Naive thymus-derived CD4-positive, alpha-beta T cell (primary cell): ENCODE results near the gene MALL. TPM values are rescaled to one million over a fixed set of nuclear protein-coding genes. Genes with fewer than 3 reads are reported as not detected.
"Not testable (repeated sequence)": the region's sequence is repeated elsewhere in the genome, so short reads cannot be mapped to it uniquely, and the experiment has no call there.

Experiments used
- ATAC-seq: fragments of 150-1000 bp; cut with Tn5 transposase; 2 replicates; pipeline ENCODE4 v1.10.0; 2021; ENCODE audit warnings: mild to moderate bottlenecking, moderate library complexity
- CTCF ChIA-PET: fragments of 350-600 bp; sonication (Branson Sonifier 250); formaldehyde crosslinking; loops from one replicate; lab custom pipeline; 2021; ENCODE audit warnings: antibody characterized with exemption; lab: Charles Lee
- POLR2A ChIA-PET: fragments of 350-600 bp; sonication (Branson Sonifier 250); formaldehyde crosslinking; loops from one replicate; lab custom pipeline; 2021; ENCODE audit warnings: antibody characterized with exemption, inconsistent platforms; lab: Charles Lee
- DNase-seq, 9 donors: peaks; one replicate each; pipeline versions ENCODE4 v3.0.0 to v3.0.0-alpha.2; 2020 to 2022; ENCODE audit warnings: mixed read lengths in 1 of 9
- H3K27ac ChIP-seq: one replicate; pipeline ENCODE4 v1.7.0; 2013; ENCODE audit warnings: mild to moderate bottlenecking, low read depth, low read length, moderate library complexity
- H3K27me3 ChIP-seq, 2 donors: one replicate each; pipeline ENCODE4 v1.7.0; 2013; ENCODE audit warnings: low read length in 2 of 2, mild to moderate bottlenecking in 2 of 2, moderate library complexity in 2 of 2; ENCODE audit not compliant: control insufficient read depth in 2 of 2, insufficient read depth in 2 of 2
- H3K36me3 ChIP-seq, 3 experiments: 1 replicate in 2 of 3; 2 replicates in 1 of 3; pipeline ENCODE4 v1.7.0; 2013; ENCODE audit warnings: low read length in 3 of 3, mild to moderate bottlenecking in 3 of 3, moderate library complexity in 1 of 3; ENCODE audit not compliant: insufficient read depth in 3 of 3, control insufficient read depth in 2 of 3
- H3K4me1 ChIP-seq, 2 donors: one replicate each; pipeline ENCODE4 v1.7.0; 2013; ENCODE audit warnings: low read length in 2 of 2, mild to moderate bottlenecking in 2 of 2, moderate library complexity in 1 of 2; ENCODE audit not compliant: control insufficient read depth in 2 of 2, insufficient read depth in 2 of 2
- H3K4me3 ChIP-seq: 2 replicates; pipeline ENCODE4 v1.7.0; 2013; ENCODE audit warnings: mild to moderate bottlenecking, low read length
- H3K9me3 ChIP-seq, 3 experiments: 1 replicate in 2 of 3; 2 replicates in 1 of 3; pipeline ENCODE4 v1.7.0; 2013; ENCODE audit warnings: low read length in 3 of 3; ENCODE audit not compliant: control insufficient read depth in 2 of 3
- H3K27ac Mint-ChIP-seq, 9 donors: one replicate each; pipeline ENCODE4 v1.8.0; 2020 to 2022; ENCODE audit warnings: mixed read lengths in 9 of 9, mild to moderate bottlenecking in 8 of 9, moderate library complexity in 5 of 9, inconsistent platforms in 2 of 9
- H3K27me3 Mint-ChIP-seq, 5 donors: one replicate each; pipeline ENCODE4 v1.8.0; 2021 to 2022; ENCODE audit warnings: mixed read lengths in 5 of 5, mild to moderate bottlenecking in 1 of 5
- H3K36me3 Mint-ChIP-seq, 5 donors: one replicate each; pipeline ENCODE4 v1.8.0; 2020 to 2022; ENCODE audit warnings: mixed read lengths in 5 of 5, mild to moderate bottlenecking in 3 of 5, inconsistent platforms in 1 of 5
- H3K4me1 Mint-ChIP-seq, 7 donors: one replicate each; pipeline ENCODE4 v1.8.0; 2020 to 2022; ENCODE audit warnings: mixed read lengths in 7 of 7, mild to moderate bottlenecking in 3 of 7, inconsistent platforms in 1 of 7
- H3K4me3 Mint-ChIP-seq, 10 donors: one replicate each; pipeline ENCODE4 v1.8.0; 2020 to 2022; ENCODE audit warnings: mild to moderate bottlenecking in 10 of 10, mixed read lengths in 10 of 10, moderate library complexity in 6 of 10, inconsistent platforms in 2 of 10
- H3K9me3 Mint-ChIP-seq, 11 donors: one replicate each; pipeline ENCODE4 v1.8.0; 2020 to 2022; ENCODE audit warnings: mixed read lengths in 11 of 11, mild to moderate bottlenecking in 4 of 11, inconsistent platforms in 1 of 11, moderate library complexity in 1 of 11
- intact Hi-C, 2 donors: fragments of 100-400 bp; cut with micrococcal nuclease; formaldehyde crosslinking; loops; one replicate each; pipeline ENCODE4 v1.15.1; 2023
- polyA plus RNA-seq, 2 donors: library from polyadenylated mRNA; unstranded; fragments of 300-500 nt; fragmentation: Illumina TruSeq; gene quantifications; one replicate each; pipeline ENCODE4 v1.2.3, GENCODE V29; 2021
- total RNA-seq, 6 experiments: library from RNA in 5 of 6; stranded (reverse) in 5 of 6; gene quantifications; 1 replicate in 5 of 6; 2 replicates in 1 of 6; pipeline ENCODE4 v1.2.3 and lab custom pipeline; 2021 to 2026

MALL gene
- total and polyA plus RNA-seq, 7 experiments from 2014 or later: 0.46 TPM; not detected in 6

GRCh38 chr2:110060550-110060949 is 55.1 kb downstream of the MALL start:
- H3K9me3 ChIP-seq, H3K27ac ChIP-seq, ATAC-seq, H3K27ac Mint-ChIP-seq, POLR2A ChIA-PET, CTCF ChIA-PET, H3K36me3 Mint-ChIP-seq, H3K4me1 Mint-ChIP-seq, H3K9me3 Mint-ChIP-seq, H3K4me1 ChIP-seq, H3K36me3 ChIP-seq, DNase-seq, H3K4me3 Mint-ChIP-seq, intact Hi-C loops, H3K27me3 ChIP-seq, H3K4me3 ChIP-seq, H3K27me3 Mint-ChIP-seq: not testable (repeated sequence)

DNA sequence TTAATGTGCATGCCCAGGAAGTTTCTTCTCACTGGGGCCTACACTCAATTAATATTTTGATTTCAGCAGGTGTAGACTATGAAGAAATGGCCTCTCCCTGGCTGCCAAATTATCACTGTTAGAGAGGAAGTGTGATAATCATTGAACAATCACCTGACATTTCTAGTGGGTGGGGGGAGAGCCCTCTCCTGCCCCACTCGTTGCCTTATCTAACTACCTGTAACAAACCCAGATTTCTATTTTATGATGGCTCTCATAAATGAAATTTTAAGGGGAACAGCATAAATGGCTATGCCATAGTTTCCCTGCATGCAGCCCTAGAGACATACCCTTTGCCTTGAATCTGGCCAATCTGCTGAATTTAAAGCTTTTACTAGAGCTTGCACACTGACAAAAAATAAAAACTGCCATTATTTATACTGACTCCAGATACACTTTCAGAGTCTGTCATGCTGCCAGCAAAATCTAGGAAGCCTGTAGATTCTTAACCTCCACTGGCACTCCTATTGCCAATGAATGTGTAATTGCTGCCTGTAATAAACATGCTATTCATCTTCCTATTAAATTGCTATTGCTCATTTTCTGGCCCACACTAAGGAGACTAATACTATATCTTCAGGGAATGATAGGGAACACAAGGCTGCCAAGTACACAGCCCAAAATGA is 55.8 kb downstream of the MALL start:
- H3K36me3 ChIP-seq, DNase-seq, H3K4me1 ChIP-seq, H3K27ac Mint-ChIP-seq, H3K4me3 ChIP-seq, ATAC-seq, H3K27ac ChIP-seq, H3K4me3 Mint-ChIP-seq, CTCF ChIA-PET, H3K9me3 Mint-ChIP-seq, H3K4me1 Mint-ChIP-seq, H3K27me3 ChIP-seq, H3K27me3 Mint-ChIP-seq, intact Hi-C loops, H3K9me3 ChIP-seq, POLR2A ChIA-PET, H3K36me3 Mint-ChIP-seq: not testable (repeated sequence)

DNA sequence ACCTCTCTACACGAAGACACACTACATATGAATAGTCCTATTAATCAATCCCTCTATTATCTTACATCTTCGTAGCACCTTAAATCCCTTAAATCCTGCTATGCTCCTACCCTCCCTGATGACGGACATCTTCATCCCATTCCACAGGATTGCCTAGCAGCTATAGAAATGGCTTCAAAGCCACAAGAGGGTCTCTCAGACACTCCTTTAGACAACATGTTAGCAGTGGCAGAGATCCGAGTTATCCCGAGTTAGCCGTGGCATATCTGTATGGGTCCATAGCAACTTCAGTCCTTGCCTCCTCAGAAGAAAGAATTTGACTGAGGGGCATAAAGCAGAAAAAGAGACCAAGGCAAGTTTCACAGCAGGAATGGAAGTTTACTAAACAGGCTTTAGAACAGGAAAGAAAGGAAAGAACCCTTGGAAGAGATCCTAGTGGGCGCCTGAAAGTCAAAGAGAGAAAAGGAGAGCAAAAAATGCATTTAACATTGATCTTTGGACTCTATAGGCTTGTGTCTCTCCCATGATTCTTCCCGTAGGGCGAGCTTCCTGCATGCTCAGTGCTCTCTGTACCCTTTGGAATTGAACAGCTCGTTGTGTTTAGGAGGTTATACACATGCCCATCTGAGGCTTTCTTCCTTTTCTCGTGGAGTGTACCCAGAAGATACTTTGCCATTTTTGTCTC is 56.5 kb downstream of the MALL start:
- H3K9me3 Mint-ChIP-seq, CTCF ChIA-PET, H3K36me3 Mint-ChIP-seq, H3K36me3 ChIP-seq, H3K27me3 Mint-ChIP-seq, POLR2A ChIA-PET, H3K27ac ChIP-seq, H3K4me3 Mint-ChIP-seq, intact Hi-C loops, H3K9me3 ChIP-seq, H3K4me3 ChIP-seq, H3K4me1 ChIP-seq, H3K27ac Mint-ChIP-seq, ATAC-seq, H3K27me3 ChIP-seq, DNase-seq, H3K4me1 Mint-ChIP-seq: not testable (repeated sequence)

GRCh38 chr2:110058034-110058433 is 57.6 kb downstream of the MALL start:
- H3K27ac ChIP-seq: not testable (repeated sequence)

DNA sequence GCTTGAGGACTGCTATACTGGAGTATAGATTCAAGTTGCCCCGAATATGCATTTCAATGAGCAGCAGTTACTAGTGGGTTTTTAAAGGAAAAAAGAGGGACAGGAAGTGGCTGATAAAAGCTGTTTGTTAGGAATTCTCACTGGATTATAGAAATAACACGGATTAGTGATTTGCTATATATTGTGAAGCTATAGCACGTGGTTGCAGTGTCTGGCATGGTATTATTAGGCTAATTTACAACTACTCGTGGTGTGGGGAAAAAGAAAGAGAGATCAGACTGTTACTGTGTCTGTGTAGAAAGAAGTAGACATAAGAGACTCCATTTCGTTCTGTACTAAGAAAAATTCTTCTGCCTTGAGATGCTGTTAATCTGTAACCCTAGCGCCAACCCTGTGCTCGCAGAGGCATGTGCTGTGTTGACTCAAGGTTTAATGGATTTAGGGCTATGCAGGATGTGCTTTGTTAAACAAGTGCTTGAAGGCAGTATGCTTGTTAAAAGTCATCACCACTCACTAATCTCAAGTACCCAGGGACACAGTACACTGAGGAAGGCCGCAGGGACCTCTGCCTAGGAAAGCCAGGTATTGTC is 59.7 kb downstream of the MALL start:
- H3K27ac ChIP-seq, H3K4me3 Mint-ChIP-seq, DNase-seq, H3K4me1 ChIP-seq, POLR2A ChIA-PET, H3K36me3 Mint-ChIP-seq, H3K4me3 ChIP-seq, CTCF ChIA-PET, H3K36me3 ChIP-seq, H3K27me3 Mint-ChIP-seq, H3K9me3 ChIP-seq, H3K9me3 Mint-ChIP-seq, H3K27ac Mint-ChIP-seq, ATAC-seq, H3K27me3 ChIP-seq, intact Hi-C loops, H3K4me1 Mint-ChIP-seq: not testable (repeated sequence)

More at GRCh38 chr2:110058034-110058433, 57.6 kb downstream of the MALL start:
- H3K4me3 ChIP-seq, H3K27ac Mint-ChIP-seq, H3K9me3 Mint-ChIP-seq, H3K36me3 ChIP-seq, H3K9me3 ChIP-seq, H3K27me3 ChIP-seq, intact Hi-C loops, DNase-seq, H3K4me3 Mint-ChIP-seq, CTCF ChIA-PET, H3K4me1 ChIP-seq, POLR2A ChIA-PET, H3K36me3 Mint-ChIP-seq, H3K4me1 Mint-ChIP-seq, H3K27me3 Mint-ChIP-seq, ATAC-seq: not testable (repeated sequence)

DNA sequence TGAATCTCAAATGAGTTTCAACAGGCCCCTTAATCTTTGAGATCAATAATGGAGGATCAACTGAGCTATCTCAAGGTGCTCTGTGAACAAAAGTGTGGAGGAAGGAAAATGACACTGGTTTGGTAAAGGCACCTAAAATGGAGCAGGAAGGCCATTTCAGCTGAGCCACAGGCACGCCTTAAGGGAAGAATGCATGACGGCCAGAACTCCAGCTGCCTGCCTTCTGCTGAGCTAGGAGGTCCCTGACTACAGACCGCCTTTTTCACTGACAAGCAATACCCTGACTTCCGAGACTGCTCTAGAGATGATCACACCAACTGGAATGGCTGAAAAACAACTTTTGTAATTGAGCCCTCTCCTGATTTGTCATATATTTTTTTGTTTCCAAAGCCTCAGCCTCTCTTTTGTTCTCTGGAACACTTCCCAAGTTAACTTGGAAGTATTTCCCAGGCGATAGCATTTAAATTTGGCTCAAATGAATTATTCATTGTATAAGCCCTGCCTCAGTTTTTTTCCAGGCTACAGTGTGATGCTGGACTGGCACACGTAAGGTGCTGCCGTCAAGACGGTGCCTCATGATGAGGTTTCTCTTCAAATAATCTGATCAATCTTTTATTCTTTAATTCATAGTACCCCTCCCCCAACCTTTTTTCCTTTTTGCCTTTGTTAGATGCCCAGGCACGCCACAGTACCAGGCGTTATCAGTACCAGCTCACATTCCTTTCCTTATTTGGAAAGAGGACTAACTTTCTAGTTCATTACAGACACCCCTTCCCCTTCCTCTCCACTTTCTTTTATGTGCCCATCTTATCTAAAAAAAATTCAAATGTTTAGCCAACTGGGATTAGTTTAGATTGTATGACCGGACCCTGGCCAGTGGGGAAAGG is 60.9 kb downstream of the MALL start:
- H3K9me3 ChIP-seq, H3K36me3 Mint-ChIP-seq, DNase-seq, H3K27me3 Mint-ChIP-seq, CTCF ChIA-PET, H3K9me3 Mint-ChIP-seq, H3K4me1 Mint-ChIP-seq, H3K27me3 ChIP-seq, H3K27ac ChIP-seq, H3K4me1 ChIP-seq, ATAC-seq, H3K4me3 Mint-ChIP-seq, H3K36me3 ChIP-seq, H3K27ac Mint-ChIP-seq, intact Hi-C loops, POLR2A ChIA-PET, H3K4me3 ChIP-seq: not testable (repeated sequence)
